HG03565 (cell line): ENCODE data around the gene FAM181B.
A peak's percentile ranks its signal among the peaks of the same experiment; 100 is the strongest.
"Not testable (repeated sequence)": the region's sequence is repeated elsewhere in the genome, so short reads cannot be mapped to it uniquely, and the experiment has no call there.

Experiments used
- ATAC-seq: cut with Tn5 transposase; IDR thresholded peaks from one replicate; pipeline ENCODE4 v1.9.1; 2021; ENCODE audit warnings: mild to moderate bottlenecking, moderate library complexity; ENCODE audit not compliant: unreplicated experiment

FAM181B gene

GRCh38 chr11:82732734-82733443 lies 775 bp downstream of the FAM181B start:
- peak; percentile 17 for ATAC-seq

GRCh38 chr11:82732348-82732733 lies 1.3 kb downstream of the FAM181B start:
- no peak for ATAC-seq

GRCh38 chr11:82731691-82732277 lies 1.9 kb downstream of the FAM181B start:
- ATAC-seq, result no peak

- no peak for ATAC-seq
Observed at GRCh38 chr11:82730754-82731153, 2.9 kb downstream of the FAM181B start.

- ATAC-seq, result no peak
Observed at GRCh38 chr11:82730286-82730685, 3.4 kb downstream of the FAM181B start.

GRCh38 chr11:82724026-82724425 lies 9.6 kb downstream of the FAM181B start:
- no peak for ATAC-seq

- ATAC-seq, result no peak
Observed at GRCh38 chr11:82722231-82722630, 11.4 kb downstream of the FAM181B start.

GRCh38 chr11:82720267-82721065 lies 13.2 kb downstream of the FAM181B start:
- no peak for ATAC-seq

GRCh38 chr11:82719361-82720105 lies 14.1 kb downstream of the FAM181B start:
- ATAC-seq, result no peak

GRCh38 chr11:82718821-82719220 lies 14.8 kb downstream of the FAM181B start:
- no peak for ATAC-seq

GRCh38 chr11:82718307-82718706 lies 15.4 kb downstream of the FAM181B start:
- no peak for ATAC-seq

- no peak for ATAC-seq
Observed at GRCh38 chr11:82714346-82715174, 19.1 kb downstream of the FAM181B start.

- no peak for ATAC-seq
Observed at GRCh38 chr11:82711648-82712047, 22.0 kb downstream of the FAM181B start.

GRCh38 chr11:82703796-82704195 lies 29.9 kb downstream of the FAM181B start:
- no peak for ATAC-seq

GRCh38 chr11:82703226-82703625 lies 30.4 kb downstream of the FAM181B start:
- no peak for ATAC-seq

GRCh38 chr11:82701847-82702520 lies 31.7 kb downstream of the FAM181B start:
- ATAC-seq, result no peak

- no peak for ATAC-seq
Observed at GRCh38 chr11:82698576-82699352, 34.9 kb downstream of the FAM181B start.

- no peak for ATAC-seq
Observed at GRCh38 chr11:82692981-82693380, 40.7 kb downstream of the FAM181B start.

- not testable (repeated sequence) for ATAC-seq
Observed at GRCh38 chr11:82689347-82689746, 44.3 kb downstream of the FAM181B start.
